Loucy (cell line): ENCODE results near the gene TOPAZ1.

Experiments
- H2AFZ ChIP-seq: fragments of 200-600 bp; sonication (generic); 2 replicates; pipeline ENCODE4 v1.6.0; 2016; ENCODE audit warnings: antibody characterized with exemption, mild to moderate bottlenecking, low read length, moderate library complexity
- H3F3A ChIP-seq: fragments of 200-600 bp; 2 replicates; pipeline ENCODE4 v1.6.0; 2016; ENCODE audit warnings: antibody characterized with exemption, low read depth, mild to moderate bottlenecking
- H3K27me3 ChIP-seq: fragments of 200-600 bp; sonication (generic); 2 replicates; pipeline ENCODE4 v1.6.1; 2014; ENCODE audit warnings: low read length, mild to moderate bottlenecking; ENCODE audit not compliant: insufficient read depth, poor library complexity, severe bottlenecking
- H3K36me3 ChIP-seq: fragments of 200-600 bp; sonication (generic); 2 replicates; pipeline ENCODE4 v1.6.1; 2016; ENCODE audit warnings: low read length; ENCODE audit not compliant: insufficient read depth
- H3K4me1 ChIP-seq: fragments of 200-600 bp; sonication (generic); 2 replicates; pipeline ENCODE4 v1.5.1; 2014; ENCODE audit warnings: low read length, mild to moderate bottlenecking; ENCODE audit not compliant: insufficient read depth, poor library complexity, severe bottlenecking
- H3K4me2 ChIP-seq: fragments of 200-600 bp; sonication (generic); 2 replicates; pipeline ENCODE4 v1.6.0; 2014; ENCODE audit warnings: antibody characterized with exemption, low read length, low read depth, mild to moderate bottlenecking; ENCODE audit not compliant: poor library complexity, severe bottlenecking
- H3K4me3 ChIP-seq: fragments of 200-600 bp; sonication (generic); 2 replicates; pipeline ENCODE4 v1.5.1; 2014; ENCODE audit warnings: low read length, mild to moderate bottlenecking, mixed read lengths; ENCODE audit not compliant: poor library complexity, severe bottlenecking
- H3K79me2 ChIP-seq: fragments of 200-600 bp; sonication (generic); 2 replicates; pipeline ENCODE4 v1.6.1; 2014; ENCODE audit warnings: low read length; ENCODE audit not compliant: insufficient read depth
- H3K9ac ChIP-seq: fragments of 200-600 bp; sonication (generic); 2 replicates; pipeline ENCODE4 v1.6.0; 2014; ENCODE audit warnings: mild to moderate bottlenecking, low read depth, low read length, moderate library complexity; ENCODE audit not compliant: poor library complexity, severe bottlenecking
- H3K9me2 ChIP-seq: fragments of 200-600 bp; sonication (generic); replicated peaks from 2 replicates; pipeline ENCODE4 v1.6.1; 2016; ENCODE audit warnings: low read depth, low read length, mixed read lengths
- H3K9me3 ChIP-seq: fragments of 200-600 bp; sonication (generic); 2 replicates; pipeline ENCODE4 v1.6.1; 2014; ENCODE audit warnings: mild to moderate bottlenecking, antibody characterized with exemption, low read length, low read depth; ENCODE audit not compliant: insufficient read depth
- H4K20me1 ChIP-seq: fragments of 200-600 bp; sonication (generic); 2 replicates; pipeline ENCODE4 v1.6.0; 2014; ENCODE audit warnings: antibody characterized with exemption, low read length, mild to moderate bottlenecking; ENCODE audit not compliant: insufficient read depth, poor library complexity, severe bottlenecking
- CTCF ChIP-seq: fragments of 200-600 bp; sonication (generic); conservative IDR thresholded peaks from 2 replicates; pipeline ENCODE4 v1.5.1; 2014; ENCODE audit warnings: mild to moderate bottlenecking, antibody characterized with exemption, low read length
- EZH2phosphoT487 ChIP-seq: fragments of 200-600 bp; IDR thresholded peaks from 2 replicates; pipeline ENCODE4 v1.6.1; 2018; ENCODE audit warnings: antibody characterized with exemption, mild to moderate bottlenecking, moderate library complexity, borderline replicate concordance

The TOPAZ1 gene

GRCh38 chr3:44321335-44321734, 79.6 kb downstream of the TOPAZ1 start:
- no peaks in the 10 kb centered on the region for H3K4me1 ChIP-seq
- H3K4me3 ChIP-seq: no peak overlapping the region
- H3K9me2 ChIP-seq: no peaks in the 10 kb centered on the region
- H3K79me2 ChIP-seq: no peaks in the 10 kb centered on the region
- no peak overlapping the region for H2AFZ ChIP-seq
- TF ChIP-seq EZH2phosphoT487 (no peak), CTCF (no peak)
- H3K9me3 ChIP-seq: peaks cover 4% of the 10 kb centered on the region; the same call in 1 of the 2 replicates
- H3K4me2 ChIP-seq: no peak overlapping the region
- no peaks in the 10 kb centered on the region for H4K20me1 ChIP-seq
- H3K36me3 ChIP-seq: no peaks in the 10 kb centered on the region
- no peaks in the 10 kb centered on the region for H3K27me3 ChIP-seq
- peaks cover 5% of the 10 kb centered on the region; the same call in 1 of the 2 replicates for H3F3A ChIP-seq
- no peak overlapping the region for H3K9ac ChIP-seq

GRCh38 chr3:44323341-44323955, 81.8 kb downstream of the TOPAZ1 start:
- Histone ChIP-seq H4K20me1 (no peaks in the 10 kb centered on the region), H3K4me3 (no peak overlapping the region), H2AFZ (no peak overlapping the region), H3K4me2 (no peak overlapping the region), H3K36me3 (no peaks in the 10 kb centered on the region), H3K79me2 (no peaks in the 10 kb centered on the region), H3K4me1 (no peaks in the 10 kb centered on the region), H3K9me2 (no peaks in the 10 kb centered on the region), H3K9ac (no peak overlapping the region), H3K27me3 (no peaks in the 10 kb centered on the region), H3F3A (peaks cover 5% of the 10 kb centered on the region; the same call in 1 of the 2 replicates), H3K9me3 (peaks cover 6% of the 10 kb centered on the region; the same call in 1 of the 2 replicates)
- TF ChIP-seq CTCF (peak; percentile 95), EZH2phosphoT487 (no peak)

GRCh38 chr3:44324584-44324983, 82.9 kb downstream of the TOPAZ1 start:
- Histone ChIP-seq H3K9me2 (no peaks in the 10 kb centered on the region), H3K4me1 (no peaks in the 10 kb centered on the region), H2AFZ (no peak overlapping the region), H3K9ac (no peak overlapping the region), H3K79me2 (no peaks in the 10 kb centered on the region), H3K36me3 (no peaks in the 10 kb centered on the region), H3K4me2 (no peak overlapping the region), H3K27me3 (no peaks in the 10 kb centered on the region), H3F3A (peaks cover 5% of the 10 kb centered on the region; the same call in 1 of the 2 replicates), H3K9me3 (peaks cover 6% of the 10 kb centered on the region; the same call in 1 of the 2 replicates), H3K4me3 (no peak overlapping the region), H4K20me1 (no peaks in the 10 kb centered on the region)
- TF ChIP-seq CTCF: no peak
- no peak for TF ChIP-seq EZH2phosphoT487
